Brain microvascular endothelial cell (primary cell): ENCODE measurements around the gene PFN1.

Source experiments
- DNase-seq: peaks from one replicate; pipeline ENCODE4 v3.0.0-alpha.2; 2020
- H3K27ac ChIP-seq: fragments of 250-450 bp; sonication (Bioruptor Pico); 2 replicates; pipeline ENCODE4 v1.5.1; 2020; ENCODE audit warnings: mild to moderate bottlenecking, moderate library complexity
- H3K27me3 ChIP-seq: fragments of 250-450 bp; sonication (Bioruptor Pico); replicated peaks from 2 replicates; pipeline ENCODE4 v1.5.1; 2020; ENCODE audit warnings: mild to moderate bottlenecking
- H3K36me3 ChIP-seq: fragments of 250-450 bp; sonication (Bioruptor Pico); replicated peaks from 2 replicates; pipeline ENCODE4 v1.5.1; 2020; ENCODE audit warnings: mild to moderate bottlenecking
- H3K4me3 ChIP-seq: 2 replicates; pipeline ENCODE4 v1.5.1; 2011; ENCODE audit warnings: low read depth, mild to moderate bottlenecking, control low read depth, low read length, moderate library complexity
- in situ Hi-C: cut with HindIII; loops from 2 replicates; pipeline ENCODE4 v1.10.0; 2017; ENCODE audit warnings: low sequenced_read_pairs, low pct_ligation_motif_present
- TF ChIP-seq, protein P1 (sequence below): IDR thresholded peaks from 2 replicates; pipeline ENCODE4 v1.5.1; 2011; ENCODE audit warnings: low read depth, mild to moderate bottlenecking, moderate library complexity, low read length, control low read depth, inconsistent platforms; ENCODE audit errors: missing control alignments

PFN1 gene

GRCh38 chr17:4965311-4965986 is 17.1 kb upstream of the PFN1 start:
- Histone ChIP-seq H3K4me3 (no peak overlapping the region), H3K27me3 (no peaks in the 10 kb centered on the region), H3K27ac (no peak overlapping the region), H3K36me3 (peaks cover 15% of the 10 kb centered on the region)
- DNase-seq: no peak
- in situ Hi-C loops: no loop called here
- TF ChIP-seq, protein P1, sequence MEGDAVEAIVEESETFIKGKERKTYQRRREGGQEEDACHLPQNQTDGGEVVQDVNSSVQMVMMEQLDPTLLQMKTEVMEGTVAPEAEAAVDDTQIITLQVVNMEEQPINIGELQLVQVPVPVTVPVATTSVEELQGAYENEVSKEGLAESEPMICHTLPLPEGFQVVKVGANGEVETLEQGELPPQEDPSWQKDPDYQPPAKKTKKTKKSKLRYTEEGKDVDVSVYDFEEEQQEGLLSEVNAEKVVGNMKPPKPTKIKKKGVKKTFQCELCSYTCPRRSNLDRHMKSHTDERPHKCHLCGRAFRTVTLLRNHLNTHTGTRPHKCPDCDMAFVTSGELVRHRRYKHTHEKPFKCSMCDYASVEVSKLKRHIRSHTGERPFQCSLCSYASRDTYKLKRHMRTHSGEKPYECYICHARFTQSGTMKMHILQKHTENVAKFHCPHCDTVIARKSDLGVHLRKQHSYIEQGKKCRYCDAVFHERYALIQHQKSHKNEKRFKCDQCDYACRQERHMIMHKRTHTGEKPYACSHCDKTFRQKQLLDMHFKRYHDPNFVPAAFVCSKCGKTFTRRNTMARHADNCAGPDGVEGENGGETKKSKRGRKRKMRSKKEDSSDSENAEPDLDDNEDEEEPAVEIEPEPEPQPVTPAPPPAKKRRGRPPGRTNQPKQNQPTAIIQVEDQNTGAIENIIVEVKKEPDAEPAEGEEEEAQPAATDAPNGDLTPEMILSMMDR: no peak

DNA sequence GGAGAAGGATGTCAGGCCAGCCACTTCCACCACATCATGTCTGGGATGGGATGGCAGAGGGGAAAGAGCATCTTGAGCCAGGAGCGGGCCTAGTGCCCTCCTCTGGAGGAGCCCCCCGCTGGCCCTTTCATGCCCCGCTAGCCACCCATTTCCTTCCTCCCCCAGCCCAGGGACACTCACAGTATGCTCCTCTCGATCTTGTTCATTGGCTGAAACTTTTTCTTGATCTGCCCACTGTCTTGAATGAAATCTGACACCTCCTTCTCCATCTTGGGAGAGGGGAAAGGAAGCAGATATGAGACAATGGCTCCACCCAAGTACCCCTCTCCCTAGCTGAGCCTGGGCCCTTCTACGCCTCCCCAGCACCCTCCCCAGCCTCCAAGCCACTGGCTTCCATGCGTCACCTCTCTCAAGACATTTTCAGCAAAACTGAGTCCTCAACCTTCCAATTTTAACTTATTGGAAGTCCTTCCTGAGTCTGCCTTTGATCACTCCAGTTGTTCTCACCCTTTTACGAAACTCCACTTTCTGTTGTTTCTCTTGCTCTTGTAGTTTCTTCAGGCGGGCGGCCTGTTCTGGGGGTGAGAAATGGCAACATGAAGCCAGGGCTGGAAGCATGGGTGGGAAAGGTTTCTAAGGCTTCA is 12.1 kb upstream of the PFN1 start:
- no peak overlapping the region for H3K27ac ChIP-seq
- no peak for DNase-seq
- in situ Hi-C loops: no loop called here

DNA sequence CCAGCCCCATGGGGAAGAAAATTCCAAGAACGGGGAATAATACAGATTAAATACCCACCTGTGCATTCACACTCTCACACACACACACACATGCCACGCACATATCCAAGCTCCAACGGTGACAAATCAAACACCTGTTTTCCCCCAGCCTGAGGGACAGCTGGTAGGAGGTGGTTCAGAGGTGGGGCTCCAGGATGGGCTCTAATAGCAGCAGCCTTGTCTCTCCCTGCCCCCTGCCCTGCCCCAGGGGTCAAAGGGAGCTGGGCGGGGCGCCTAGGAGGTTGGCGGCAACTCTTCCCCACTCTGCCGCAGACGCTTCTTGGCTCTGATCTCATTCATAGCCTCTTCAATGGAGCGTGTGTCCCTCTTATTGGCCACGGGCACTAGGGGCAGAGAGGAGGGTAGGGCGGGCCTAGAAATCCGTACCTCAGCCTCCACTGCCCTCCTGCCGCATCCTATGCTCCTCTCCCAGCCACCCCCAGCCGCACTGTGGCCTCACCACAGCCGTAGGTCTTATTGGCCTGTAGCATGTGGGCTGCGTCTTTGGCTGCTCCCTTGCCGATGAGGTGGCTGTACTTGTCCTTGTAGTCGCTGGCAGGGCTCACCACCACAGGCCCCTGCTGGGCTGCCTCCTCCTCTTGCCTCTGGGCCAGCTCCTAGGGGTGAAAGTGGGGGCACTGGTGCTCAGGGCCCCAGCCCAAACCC is 11.1 kb upstream of the PFN1 start:
- no peak for DNase-seq
- Histone ChIP-seq H3K4me3 (no peak overlapping the region), H3K36me3 (peaks cover 14% of the 10 kb centered on the region), H3K27me3 (no peaks in the 10 kb centered on the region), H3K27ac (no peak overlapping the region)
- in situ Hi-C loops: no loop called here
- TF ChIP-seq, protein P1: no peak

More for the DNA sequence above, 12.1 kb upstream of the PFN1 start:
- Histone ChIP-seq H3K4me3 (no peak overlapping the region), H3K27me3 (no peaks in the 10 kb centered on the region), H3K36me3 (peaks cover 14% of the 10 kb centered on the region)
- TF ChIP-seq, protein P1: no peak

GRCh38 chr17:4958102-4958501 is 9.8 kb upstream of the PFN1 start:
- Histone ChIP-seq H3K4me3 (no peak overlapping the region), H3K27me3 (no peaks in the 10 kb centered on the region), H3K36me3 (peaks cover 14% of the 10 kb centered on the region), H3K27ac (no peak overlapping the region)
- in situ Hi-C loops: no loop called here
- TF ChIP-seq, protein P1: no peak
- DNase-seq: no peak

DNA sequence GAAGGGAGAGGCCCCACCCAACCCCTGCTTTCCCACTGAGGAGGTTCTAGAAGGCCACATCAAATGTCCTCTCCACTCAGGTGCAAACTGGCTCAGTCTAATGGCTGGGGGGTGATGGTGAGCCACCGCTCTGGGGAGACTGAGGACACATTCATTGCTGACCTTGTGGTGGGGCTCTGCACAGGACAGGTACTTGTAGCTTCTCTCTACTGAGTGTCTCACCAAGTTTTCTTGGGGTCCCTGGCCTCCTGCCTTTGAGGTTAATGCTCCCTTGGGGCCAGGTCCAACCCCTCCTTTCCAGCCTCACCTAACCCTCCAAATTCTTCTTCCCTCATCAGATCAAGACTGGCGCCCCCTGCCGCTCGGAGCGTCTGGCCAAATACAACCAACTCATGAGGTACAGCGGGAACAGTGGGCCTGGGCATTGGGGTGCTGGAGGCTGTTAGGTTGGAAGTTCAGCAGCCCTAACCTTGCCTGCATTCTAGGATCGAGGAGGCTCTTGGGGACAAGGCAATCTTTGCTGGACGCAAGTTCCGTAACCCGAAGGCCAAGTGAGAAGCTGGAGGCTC is 8.2 kb upstream of the PFN1 start:
- no peak for DNase-seq
- no peak overlapping the region for H3K27ac ChIP-seq
- no peak overlapping the region for H3K4me3 ChIP-seq
- peaks cover 14% of the 10 kb centered on the region for H3K36me3 ChIP-seq
- in situ Hi-C loops: no loop called here
- TF ChIP-seq, protein P1: peak; percentile 39
- no peaks in the 10 kb centered on the region for H3K27me3 ChIP-seq
